Activated B cell treated with CpG ODN at 0.5 μM for 24 hours (primary cell): Measurements from ENCODE around the gene SUPT3H. TPM values are rescaled to one million over a fixed set of nuclear protein-coding genes. Genes with fewer than 3 reads are reported as not detected.
A peak's percentile ranks its signal among the peaks of the same experiment; 100 is the strongest.

ENCODE experiments used
- ATAC-seq: fragments of 200-7000 bp; cut with Tn5 transposase; one replicate; pipeline ENCODE4 v1.10.0; 2021; ENCODE audit warnings: low read depth, mild to moderate bottlenecking, moderate library complexity
- CTCF ChIA-PET: fragments of 350-600 bp; sonication (Branson Sonifier 250); formaldehyde crosslinking; loops from one replicate; lab custom pipeline; 2021; ENCODE audit warnings: antibody characterized with exemption; lab: Charles Lee
- POLR2A ChIA-PET: fragments of 350-600 bp; sonication (Branson Sonifier 250); formaldehyde crosslinking; loops from one replicate; lab custom pipeline; 2021; ENCODE audit warnings: antibody characterized with exemption; lab: Charles Lee
- DNase-seq: peaks from one replicate; pipeline ENCODE4 v3.0.0; 2022
- H3K27ac Mint-ChIP-seq: one replicate; pipeline ENCODE4 v1.8.0; 2020; ENCODE audit warnings: mixed read lengths
- H3K27me3 Mint-ChIP-seq: one replicate; pipeline ENCODE4 v1.8.0; 2021; ENCODE audit warnings: mixed read lengths
- H3K36me3 Mint-ChIP-seq: one replicate; pipeline ENCODE4 v1.8.0; 2021; ENCODE audit warnings: low read depth, mixed read lengths
- H3K4me1 Mint-ChIP-seq: one replicate; pipeline ENCODE4 v1.8.0; 2021; ENCODE audit warnings: mixed read lengths
- H3K4me3 Mint-ChIP-seq: one replicate; pipeline ENCODE4 v1.8.0; 2020; ENCODE audit warnings: mild to moderate bottlenecking, mixed read lengths
- H3K9me3 Mint-ChIP-seq: one replicate; pipeline ENCODE4 v1.8.0; 2020; ENCODE audit warnings: mixed read lengths
- CTCF ChIP-seq: fragments of 200-600 bp; IDR thresholded peaks from one replicate; pipeline ENCODE4 v1.8.0; 2022; ENCODE audit warnings: antibody characterized with exemption, mild to moderate bottlenecking
- intact Hi-C: fragments of 100-400 bp; cut with micrococcal nuclease; formaldehyde crosslinking; loops from one replicate; pipeline ENCODE4 v1.15.1; 2024
- total RNA-seq: library from RNA; stranded (reverse); gene quantifications from 2 replicates; pipeline ENCODE4 v1.2.3, GENCODE V29; 2022

Gene SUPT3H
- total RNA-seq, 1 donor from 2014 or later, result 9.9 TPM

GRCh38 chr6:44779130-44779826 lies 598.5 kb downstream of the SUPT3H start:
- DNase-seq (no peak), ATAC-seq (peak; percentile 54)
- no peaks in the 10 kb centered on the region for H3K36me3 Mint-ChIP-seq
- no peak for TF ChIP-seq CTCF
- intact Hi-C loops, result no loop called here
- H3K4me1 Mint-ChIP-seq, result peaks cover 8% of the 10 kb centered on the region
- no peak overlapping the region for H3K27ac Mint-ChIP-seq
- ChIA-PET POLR2A (no interaction called here), CTCF (no interaction called here)
- no peaks in the 10 kb centered on the region for H3K9me3 Mint-ChIP-seq
- H3K4me3 Mint-ChIP-seq, result no peak overlapping the region
- peaks cover 5% of the 10 kb centered on the region for H3K27me3 Mint-ChIP-seq

Other genes starting within 250 kb of the SUPT3H start
- gene RUNX2, start 49.6 kb downstream of the SUPT3H start, total RNA-seq, result 1.8 and 2.0 TPM in 2 replicates